IPS DF 6.9 (cell line): ENCODE results near the gene MUC3A.
"Not testable (repeated sequence)": the region's sequence is repeated elsewhere in the genome, so short reads cannot be mapped to it uniquely, and the experiment has no call there.

Experiments used
- DNase-seq: peaks from one replicate; pipeline ENCODE4 v3.0.0-alpha.2; 2013; ENCODE audit warnings: low read depth, low spot score
- H3K27ac ChIP-seq: one replicate; pipeline ENCODE4 v1.5.1; 2013; ENCODE audit warnings: low read length, control low read depth
- H3K27me3 ChIP-seq: 2 replicates; pipeline ENCODE4 v1.6.1; 2013; ENCODE audit warnings: mild to moderate bottlenecking, low read length; ENCODE audit not compliant: control insufficient read depth, insufficient read depth
- H3K36me3 ChIP-seq: 2 replicates; pipeline ENCODE4 v1.6.1; 2013; ENCODE audit warnings: low read length; ENCODE audit not compliant: control insufficient read depth, insufficient read depth
- H3K4me1 ChIP-seq: 2 replicates; pipeline ENCODE4 v1.6.1; 2013; ENCODE audit warnings: low read length; ENCODE audit not compliant: control insufficient read depth, insufficient read depth
- H3K4me3 ChIP-seq: 2 replicates; pipeline ENCODE4 v1.5.1; 2013; ENCODE audit warnings: mild to moderate bottlenecking, low read length
- H3K9me3 ChIP-seq: 2 replicates; pipeline ENCODE4 v1.6.1; 2013; ENCODE audit warnings: low read length, inconsistent platforms; ENCODE audit not compliant: control insufficient read depth, insufficient read depth
- WGBS: extraction: QIAGEN DNeasy Blood & Tissue Kit; methylation state at CpG from one replicate; pipeline ENCODE4 v1.1.7; 2013; ENCODE audit warnings: mixed read lengths, missing lambda C conversion rate; ENCODE audit not compliant: insufficient read length, insufficient coverage; 5-methylcytosine and 5-hydroxymethylcytosine counted together

Gene MUC3A

DNA sequence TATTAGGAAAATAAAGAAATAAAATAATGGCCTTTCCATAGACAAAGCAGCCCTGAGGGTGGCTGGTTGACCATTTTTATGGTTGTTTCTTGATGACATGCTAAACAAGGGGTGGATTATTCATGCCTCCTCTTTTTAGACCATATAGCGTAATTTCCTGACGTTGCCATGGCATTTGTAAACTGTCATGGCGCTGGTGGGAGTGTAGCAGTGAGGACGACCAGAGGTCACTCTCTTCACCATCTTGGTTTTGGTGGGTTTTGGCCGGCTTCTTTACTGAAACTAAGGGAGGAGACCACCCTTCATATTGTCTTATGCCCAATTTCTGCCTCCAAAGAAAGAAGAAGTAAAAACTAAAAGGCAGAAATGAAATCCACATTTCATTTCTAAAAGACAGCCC lies 30.0 kb upstream of the MUC3A start:
- DNase-seq = not testable (repeated sequence)

DNA sequence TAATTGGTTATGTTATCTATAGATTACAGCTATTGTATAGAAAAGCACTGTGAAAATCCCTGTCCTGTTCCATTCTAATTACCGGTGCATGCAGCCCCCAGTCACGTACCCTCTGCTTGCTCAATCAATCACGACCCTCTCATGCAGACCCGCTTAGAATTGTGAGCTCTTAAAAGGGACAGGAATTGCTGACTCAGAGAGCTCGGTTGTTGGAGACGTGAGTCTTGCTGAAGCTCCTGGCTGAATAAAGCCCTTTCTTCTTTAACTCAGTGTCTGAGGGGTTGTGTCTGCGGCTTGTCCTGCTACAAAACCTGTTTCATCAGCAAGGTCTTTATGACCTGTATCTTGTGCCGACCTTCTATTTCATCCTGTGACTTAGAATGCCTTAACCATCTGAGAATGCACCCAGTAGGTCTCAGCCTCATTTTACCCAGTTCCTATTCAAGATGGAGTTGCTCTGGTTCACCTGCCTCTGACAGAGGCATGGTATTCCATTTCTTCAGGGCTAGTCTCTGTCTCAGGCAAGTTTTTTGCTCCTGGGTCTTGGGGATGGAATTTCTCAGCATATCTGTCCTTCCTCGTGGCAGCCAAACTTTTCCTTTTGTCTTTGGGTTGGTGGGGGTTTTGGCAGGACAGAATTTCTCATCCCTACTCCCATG lies 29.4 kb upstream of the MUC3A start:
- H3K36me3 ChIP-seq, H3K9me3 ChIP-seq, DNase-seq, H3K4me1 ChIP-seq, H3K27ac ChIP-seq, H3K4me3 ChIP-seq, H3K27me3 ChIP-seq: not testable (repeated sequence)
- no CpG with 5 or more reads among the region's 9 CpGs for WGBS

More for the DNA sequence above, 30.0 kb upstream of the MUC3A start:
- no CpG with 5 or more reads among the region's 5 CpGs for WGBS
- H3K4me3 ChIP-seq, H3K36me3 ChIP-seq, H3K27me3 ChIP-seq, H3K9me3 ChIP-seq, H3K27ac ChIP-seq, H3K4me1 ChIP-seq: not testable (repeated sequence)

DNA sequence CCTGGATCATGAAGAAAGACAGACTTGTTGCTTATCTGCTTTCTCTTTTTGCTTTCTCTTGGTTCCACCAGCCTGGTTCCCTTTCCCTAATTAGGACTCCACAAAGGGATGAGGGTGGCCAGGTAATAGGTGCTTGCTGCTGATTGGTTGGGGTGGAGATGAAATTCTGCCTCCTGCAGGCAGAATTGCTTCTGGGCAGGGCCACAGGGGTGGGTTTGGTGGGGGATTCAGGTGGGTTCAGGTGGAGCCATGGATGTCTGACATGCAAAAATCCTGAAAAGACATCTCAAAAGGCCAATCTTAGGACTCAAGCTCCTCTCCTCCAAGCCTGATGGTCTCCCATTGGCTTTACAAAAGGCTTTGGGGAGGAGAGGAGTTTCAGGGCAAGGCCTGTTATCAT lies 28.3 kb upstream of the MUC3A start:
- Histone ChIP-seq H3K4me3 (no peak overlapping the region), H3K4me1 (no peaks in the 10 kb centered on the region; the same call in 1 of the 2 replicates), H3K9me3 (no peaks in the 10 kb centered on the region), H3K36me3 (no peaks in the 10 kb centered on the region), H3K27me3 (no peaks in the 10 kb centered on the region), H3K27ac (no peak overlapping the region)
- no peak for DNase-seq

DNA sequence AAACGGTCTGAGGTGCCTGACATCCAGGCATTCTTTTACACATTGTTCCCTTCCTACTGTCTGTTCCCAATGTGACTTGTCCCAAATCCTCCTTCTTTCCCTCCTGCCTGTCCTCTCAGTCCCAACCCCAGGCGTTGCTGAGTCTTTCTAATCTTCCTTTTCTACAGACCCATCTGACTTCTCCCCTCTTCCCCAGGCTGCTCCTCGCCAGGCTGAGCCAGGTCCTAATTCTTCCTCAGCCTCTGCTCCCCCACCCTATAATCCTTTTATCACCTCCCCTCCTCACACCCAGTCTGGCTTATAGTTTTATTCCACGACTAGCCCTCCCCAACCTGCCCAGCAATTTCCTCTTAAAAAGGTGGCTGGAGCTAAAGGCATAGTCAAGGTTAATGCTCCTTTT lies 25.7 kb upstream of the MUC3A start:
- H3K36me3 ChIP-seq, H3K27me3 ChIP-seq, H3K27ac ChIP-seq, H3K9me3 ChIP-seq, H3K4me1 ChIP-seq, H3K4me3 ChIP-seq, DNase-seq: not testable (repeated sequence)
- WGBS = no CpG with 5 or more reads among the region's 4 CpGs

DNA sequence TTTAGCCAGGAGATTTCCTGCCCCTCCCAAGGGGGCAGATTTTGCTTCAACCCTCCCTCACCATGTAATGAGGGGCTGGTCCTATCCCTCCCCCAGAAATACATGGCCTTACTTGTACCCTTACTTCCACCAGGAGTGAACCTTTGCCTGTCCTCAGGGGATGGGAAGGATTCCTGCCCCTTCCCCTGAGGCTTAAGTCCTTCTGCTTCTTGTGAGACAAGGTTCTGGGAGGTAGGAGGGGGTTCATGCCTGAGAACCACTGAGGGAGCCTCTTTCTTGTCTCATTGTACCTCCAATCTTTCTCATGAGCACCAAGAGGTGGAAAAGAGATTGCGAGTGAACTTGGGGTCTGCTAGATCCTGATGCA lies 19.5 kb upstream of the MUC3A start:
- H3K36me3 ChIP-seq = no peaks in the 10 kb centered on the region
- peaks cover 1% of the 10 kb centered on the region for H3K4me1 ChIP-seq
- no peak for DNase-seq
- peak overlapping the region; percentile 30 for H3K27ac ChIP-seq
- H3K9me3 ChIP-seq = no peaks in the 10 kb centered on the region; the same call in 1 of the 2 replicates
- H3K27me3 ChIP-seq = no peaks in the 10 kb centered on the region
- no peak overlapping the region for H3K4me3 ChIP-seq
- WGBS = no CpG with 5 or more reads among the region's 1 CpG

DNA sequence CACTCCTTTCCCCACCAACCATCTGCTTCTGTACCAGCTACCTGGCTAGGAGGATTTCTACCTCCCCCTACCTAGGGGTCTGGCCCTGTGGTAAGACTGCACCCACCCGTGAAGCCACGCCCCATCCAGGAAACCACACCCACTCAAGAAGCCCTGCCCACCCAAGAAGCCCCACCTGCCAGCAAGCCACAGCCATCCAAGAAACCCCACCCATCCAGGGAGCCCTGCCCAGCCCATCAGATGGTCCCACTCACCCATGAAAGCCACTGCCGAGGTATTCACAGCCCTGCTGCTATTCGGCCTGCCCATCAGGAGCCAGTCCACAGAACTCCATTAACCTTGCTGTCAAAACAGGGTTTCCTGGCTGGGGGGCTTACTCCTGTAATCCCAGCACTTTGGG lies 15.6 kb upstream of the MUC3A start:
- no peak overlapping the region for H3K27ac ChIP-seq
- no CpG with 5 or more reads among the region's 4 CpGs for WGBS
- H3K9me3 ChIP-seq = no peaks in the 10 kb centered on the region; the same call in 1 of the 2 replicates
- peaks cover 1% of the 10 kb centered on the region for H3K4me1 ChIP-seq
- no peak overlapping the region for H3K4me3 ChIP-seq
- DNase-seq = no peak
- no peaks in the 10 kb centered on the region for H3K27me3 ChIP-seq
- no peaks in the 10 kb centered on the region for H3K36me3 ChIP-seq

DNA sequence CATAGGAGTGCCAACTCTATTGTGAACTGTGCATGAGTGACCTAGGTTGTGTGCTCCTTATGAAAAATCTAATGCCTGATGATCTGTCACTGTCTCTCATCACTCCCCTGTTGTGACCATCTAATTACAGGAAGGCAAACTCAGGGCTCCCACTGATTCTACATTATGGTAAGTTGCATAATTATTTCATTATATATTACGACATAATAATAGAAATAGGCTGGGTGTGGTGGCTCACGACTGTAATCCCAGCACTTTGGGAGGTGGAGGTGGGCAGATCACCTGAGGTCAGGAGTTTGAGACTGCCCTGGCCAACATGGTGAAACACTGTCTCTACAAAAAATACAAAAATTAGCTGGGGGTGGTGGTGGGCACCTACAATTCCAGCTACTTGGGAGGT lies 14.0 kb upstream of the MUC3A start:
- not testable (repeated sequence) for H3K4me1 ChIP-seq, H3K9me3 ChIP-seq, H3K36me3 ChIP-seq, DNase-seq, H3K27ac ChIP-seq, H3K27me3 ChIP-seq, H3K4me3 ChIP-seq
- no CpG with 5 or more reads among the region's 2 CpGs for WGBS

DNA sequence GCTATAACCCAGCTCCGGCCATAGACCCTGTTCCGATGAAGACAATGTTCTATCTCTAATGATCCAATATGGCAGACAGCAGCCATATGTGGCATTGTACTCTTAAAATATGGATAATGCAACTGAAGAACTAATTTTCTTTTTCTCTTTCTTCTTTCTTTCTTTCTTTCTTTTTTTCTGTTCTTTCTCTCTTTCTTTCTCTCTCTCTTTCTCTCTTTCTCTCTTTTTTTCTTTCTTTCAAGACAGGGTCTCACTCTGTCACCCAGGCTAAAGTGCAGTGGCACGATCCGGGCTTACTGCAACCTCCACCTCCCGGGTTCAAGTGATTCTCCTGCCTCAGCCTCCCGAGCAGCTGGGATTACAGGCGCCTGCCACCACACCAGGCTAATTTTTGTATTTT lies 13.2 kb upstream of the MUC3A start:
- not testable (repeated sequence) for DNase-seq, H3K4me3 ChIP-seq, H3K9me3 ChIP-seq, H3K36me3 ChIP-seq, H3K27ac ChIP-seq, H3K4me1 ChIP-seq, H3K27me3 ChIP-seq
- WGBS = no CpG with 5 or more reads among the region's 7 CpGs

DNA sequence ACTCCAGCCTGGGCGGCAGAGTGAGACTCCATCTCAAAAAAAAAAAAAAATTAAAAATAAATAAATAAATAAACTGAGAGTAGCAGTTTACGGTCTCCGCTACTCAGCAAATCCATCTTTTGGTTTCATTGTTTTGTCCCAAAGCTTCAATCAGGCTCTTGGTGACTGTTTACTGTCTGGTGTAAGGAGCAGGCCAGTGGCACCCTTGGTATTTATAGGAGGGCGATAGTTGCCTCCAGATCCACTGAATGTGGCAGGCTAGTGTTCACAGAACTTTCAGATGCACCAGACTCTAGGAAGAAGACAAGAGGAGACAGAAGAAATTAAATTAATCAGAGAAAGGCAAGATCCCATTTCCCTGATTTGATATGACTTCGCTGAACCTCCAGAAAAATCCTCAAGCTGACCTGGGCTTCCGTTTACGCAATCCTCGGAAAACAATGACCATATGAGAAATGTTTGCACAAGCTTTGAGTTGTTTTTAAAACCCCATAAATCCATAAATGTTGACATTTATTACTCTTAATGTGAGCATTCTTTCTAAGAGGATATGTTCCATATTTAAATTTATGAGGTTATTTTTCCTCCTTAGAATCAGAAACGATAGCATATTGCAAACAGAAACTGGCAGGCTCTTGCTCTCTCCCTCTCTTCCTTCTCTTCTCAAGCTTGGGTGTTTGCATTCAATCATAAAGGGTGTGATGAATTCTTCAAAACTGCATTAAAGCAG lies 7.1 kb upstream of the MUC3A start:
- Histone ChIP-seq H3K27ac (no peak overlapping the region), H3K9me3 (no peaks in the 10 kb centered on the region), H3K4me1 (no peaks in the 10 kb centered on the region), H3K27me3 (no peaks in the 10 kb centered on the region), H3K4me3 (no peak overlapping the region), H3K36me3 (no peaks in the 10 kb centered on the region)
- no CpG with 5 or more reads among the region's 9 CpGs for WGBS
- DNase-seq = no peak

DNA sequence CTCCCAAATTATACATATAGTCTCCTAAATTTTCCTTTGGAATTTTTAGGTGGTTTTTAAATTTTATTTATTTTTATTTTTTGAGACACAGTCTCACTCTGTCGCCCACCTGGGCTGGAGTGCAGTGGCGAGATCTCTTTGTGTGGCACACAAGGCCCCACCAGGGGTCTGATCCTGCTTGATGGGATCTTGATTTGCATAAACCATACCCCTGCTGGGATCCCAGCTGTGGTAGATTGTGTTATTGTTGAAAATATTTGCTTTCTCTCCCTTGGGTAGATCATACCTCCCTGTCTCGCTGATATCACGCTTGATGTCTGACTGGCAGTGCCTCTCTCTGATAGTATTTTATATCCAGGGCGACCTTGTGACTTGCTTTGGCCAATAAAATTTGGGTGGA lies 5.6 kb upstream of the MUC3A start:
- H3K4me1 ChIP-seq = no peaks in the 10 kb centered on the region
- no peaks in the 10 kb centered on the region for H3K36me3 ChIP-seq
- no CpG with 5 or more reads among the region's 5 CpGs for WGBS
- no peak overlapping the region for H3K4me3 ChIP-seq
- H3K27ac ChIP-seq = no peak overlapping the region
- DNase-seq = no peak
- no peaks in the 10 kb centered on the region for H3K27me3 ChIP-seq
- H3K9me3 ChIP-seq = no peaks in the 10 kb centered on the region

DNA sequence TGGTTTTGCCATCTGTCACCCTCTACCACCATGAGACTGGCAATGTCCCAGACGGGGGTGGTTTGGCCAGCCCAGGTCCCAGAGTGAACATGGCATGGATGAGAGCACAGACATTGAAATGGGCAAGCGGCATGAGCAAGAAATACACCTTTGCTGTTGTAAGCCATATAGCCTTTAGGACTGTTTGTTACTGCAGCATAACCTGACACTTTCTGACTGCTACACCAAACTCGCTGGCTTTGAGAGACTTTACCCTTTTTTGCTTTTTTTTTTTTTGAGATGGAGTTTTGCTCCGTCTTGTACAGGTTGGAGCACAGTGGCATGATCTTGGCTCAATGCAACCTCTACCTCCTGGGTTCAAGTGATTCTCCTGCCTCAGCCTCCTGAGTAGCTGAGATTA lies 5.2 kb upstream of the MUC3A start:
- Histone ChIP-seq H3K27me3 (no peaks in the 10 kb centered on the region), H3K36me3 (no peaks in the 10 kb centered on the region), H3K4me1 (peaks cover 2% of the 10 kb centered on the region; the same call in 1 of the 2 replicates), H3K4me3 (no peak overlapping the region), H3K27ac (no peak overlapping the region), H3K9me3 (no peaks in the 10 kb centered on the region)
- WGBS = no CpG with 5 or more reads among the region's 4 CpGs
- no peak for DNase-seq
